ENCODE measurements around the gene KLHL15.
A peak's percentile ranks its signal among the peaks of the same experiment; 100 is the strongest.
"Not testable (repeated sequence)": the region's sequence is repeated elsewhere in the genome, so short reads cannot be mapped to it uniquely, and the experiment has no call there.

The KLHL15 gene, protein sequence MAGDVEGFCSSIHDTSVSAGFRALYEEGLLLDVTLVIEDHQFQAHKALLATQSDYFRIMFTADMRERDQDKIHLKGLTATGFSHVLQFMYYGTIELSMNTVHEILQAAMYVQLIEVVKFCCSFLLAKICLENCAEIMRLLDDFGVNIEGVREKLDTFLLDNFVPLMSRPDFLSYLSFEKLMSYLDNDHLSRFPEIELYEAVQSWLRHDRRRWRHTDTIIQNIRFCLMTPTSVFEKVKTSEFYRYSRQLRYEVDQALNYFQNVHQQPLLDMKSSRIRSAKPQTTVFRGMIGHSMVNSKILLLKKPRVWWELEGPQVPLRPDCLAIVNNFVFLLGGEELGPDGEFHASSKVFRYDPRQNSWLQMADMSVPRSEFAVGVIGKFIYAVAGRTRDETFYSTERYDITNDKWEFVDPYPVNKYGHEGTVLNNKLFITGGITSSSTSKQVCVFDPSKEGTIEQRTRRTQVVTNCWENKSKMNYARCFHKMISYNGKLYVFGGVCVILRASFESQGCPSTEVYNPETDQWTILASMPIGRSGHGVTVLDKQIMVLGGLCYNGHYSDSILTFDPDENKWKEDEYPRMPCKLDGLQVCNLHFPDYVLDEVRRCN

DNA sequence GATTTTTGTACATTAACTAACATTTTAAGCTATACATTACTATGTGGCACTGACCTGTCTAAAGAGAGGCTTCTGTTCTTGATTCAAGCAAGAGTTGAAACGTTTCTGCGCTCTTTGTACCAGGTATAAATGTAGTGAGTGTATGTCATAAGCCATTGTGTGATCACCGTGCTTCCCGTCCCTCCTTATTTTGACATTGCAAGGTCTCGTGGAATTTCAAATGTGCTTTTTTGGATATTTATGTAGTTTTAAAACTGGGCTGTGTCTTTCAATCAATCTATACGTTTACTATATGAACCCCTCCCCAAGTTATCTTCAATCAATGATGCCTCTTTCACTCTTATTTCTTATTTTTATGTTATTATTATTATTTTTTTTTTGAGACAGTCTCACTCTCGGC lies at the start of gene KLHL15:
Gene KLHL15 (minus strand): TSS at position 101 of the 400 bp plus-strand sequence. CDS start 20,493 bp downstream, outside the sequence.
- DNase-seq = no peak

DNA sequence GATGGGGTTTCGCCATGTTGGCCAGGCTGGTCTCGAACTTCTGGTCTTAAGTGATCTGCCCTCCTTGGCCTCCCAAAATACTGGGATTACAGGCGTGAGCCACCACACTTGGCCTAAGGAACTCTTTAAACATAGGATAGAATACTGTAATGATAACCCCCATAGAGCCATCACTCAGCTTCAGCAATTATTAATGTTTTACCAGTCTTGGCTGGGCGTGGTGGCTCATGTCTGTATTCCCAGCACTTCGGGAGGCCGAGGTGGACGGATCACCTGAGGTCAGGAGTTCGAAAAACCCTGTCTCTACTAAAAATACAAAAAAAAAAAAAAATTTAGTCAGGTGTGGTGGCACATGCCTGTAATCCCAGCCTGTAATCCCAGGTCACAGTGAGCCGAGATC lies 42.9 kb upstream of the KLHL15 start:
- no peak for DNase-seq

DNA sequence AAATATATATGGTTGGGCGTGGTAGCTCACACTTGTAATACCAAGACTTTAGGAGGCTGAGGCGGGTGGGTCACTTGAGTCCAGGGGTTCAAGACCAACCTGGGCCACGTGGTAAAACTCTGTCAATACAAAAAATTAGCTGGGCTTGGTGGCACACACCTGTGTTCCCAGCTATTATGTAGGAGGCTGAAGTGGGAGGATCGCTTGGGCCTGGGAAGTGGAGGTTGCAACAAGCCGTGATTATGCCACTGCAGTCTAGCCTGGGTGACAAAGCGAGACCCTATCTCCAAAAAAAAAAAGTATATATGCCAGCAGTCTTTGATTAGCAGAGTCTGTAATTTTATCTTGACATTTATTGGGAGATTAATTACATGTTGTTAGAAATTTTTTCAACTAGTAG lies 36.5 kb upstream of the KLHL15 start:
- no peak for DNase-seq

DNA sequence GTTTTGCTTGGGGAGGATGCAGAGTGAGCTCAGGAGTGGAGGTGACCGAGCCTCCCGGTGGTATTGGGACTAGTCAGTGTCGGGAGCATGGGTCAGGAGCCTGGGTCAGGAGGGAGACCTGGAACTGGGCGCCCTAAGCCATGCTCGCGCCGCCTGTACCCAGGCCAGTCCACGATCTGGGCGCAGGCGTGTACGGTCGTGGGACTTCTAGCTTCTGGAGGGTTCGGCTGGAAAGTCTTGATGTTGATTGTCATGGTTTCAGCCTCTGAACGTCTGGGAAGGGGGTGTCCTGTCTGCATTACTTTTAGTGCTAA lies 28.0 kb upstream of the KLHL15 start:
- no peak for DNase-seq

DNA sequence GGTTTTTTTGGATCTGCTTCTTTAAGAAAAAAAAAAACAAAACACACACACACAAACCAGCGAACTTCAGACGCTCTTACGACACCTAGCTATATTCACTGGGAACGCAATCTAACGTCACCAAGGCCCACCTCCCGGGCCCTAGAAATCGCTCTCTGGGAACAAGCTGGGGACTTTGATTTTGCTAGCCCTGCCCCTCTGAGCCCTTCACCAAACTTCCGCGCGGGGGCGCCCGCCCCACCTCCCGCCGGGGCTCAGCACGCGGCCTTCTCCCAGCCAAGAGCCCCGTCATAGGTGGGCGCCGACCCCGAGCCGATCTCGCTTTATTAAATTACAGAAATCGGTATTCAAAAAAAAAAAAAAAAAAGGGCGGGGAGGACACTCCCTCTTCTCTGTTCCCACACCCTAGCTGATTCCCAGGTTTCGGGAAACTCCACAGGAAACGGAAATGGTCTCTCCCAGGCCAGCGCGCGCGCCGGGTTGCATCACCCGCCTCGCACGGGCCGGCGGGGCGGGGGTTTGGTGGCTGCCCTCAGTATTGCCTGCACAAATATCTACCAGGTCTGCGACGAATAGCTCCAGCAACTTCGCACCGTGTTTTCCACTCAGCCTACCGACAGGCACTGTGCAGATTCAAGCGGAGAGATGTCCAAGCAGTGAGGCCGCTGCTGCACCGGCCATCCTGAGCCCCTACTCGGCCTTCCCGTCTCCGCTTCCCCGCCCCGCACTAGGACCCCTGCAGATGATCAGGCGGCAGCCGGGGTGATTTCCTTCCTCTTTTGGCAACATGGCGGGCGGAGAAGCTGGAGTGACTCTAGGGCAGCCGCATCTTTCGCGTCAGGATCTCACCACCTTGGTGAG lies 27.4 kb upstream of the KLHL15 start, which contains the start of gene EIF2S3:
Gene EIF2S3 (plus strand): TSS at position 775 of the 861 bp plus-strand sequence. CDS start 13 bp downstream, at position 788.
- DNase-seq = peak; percentile 94

DNA sequence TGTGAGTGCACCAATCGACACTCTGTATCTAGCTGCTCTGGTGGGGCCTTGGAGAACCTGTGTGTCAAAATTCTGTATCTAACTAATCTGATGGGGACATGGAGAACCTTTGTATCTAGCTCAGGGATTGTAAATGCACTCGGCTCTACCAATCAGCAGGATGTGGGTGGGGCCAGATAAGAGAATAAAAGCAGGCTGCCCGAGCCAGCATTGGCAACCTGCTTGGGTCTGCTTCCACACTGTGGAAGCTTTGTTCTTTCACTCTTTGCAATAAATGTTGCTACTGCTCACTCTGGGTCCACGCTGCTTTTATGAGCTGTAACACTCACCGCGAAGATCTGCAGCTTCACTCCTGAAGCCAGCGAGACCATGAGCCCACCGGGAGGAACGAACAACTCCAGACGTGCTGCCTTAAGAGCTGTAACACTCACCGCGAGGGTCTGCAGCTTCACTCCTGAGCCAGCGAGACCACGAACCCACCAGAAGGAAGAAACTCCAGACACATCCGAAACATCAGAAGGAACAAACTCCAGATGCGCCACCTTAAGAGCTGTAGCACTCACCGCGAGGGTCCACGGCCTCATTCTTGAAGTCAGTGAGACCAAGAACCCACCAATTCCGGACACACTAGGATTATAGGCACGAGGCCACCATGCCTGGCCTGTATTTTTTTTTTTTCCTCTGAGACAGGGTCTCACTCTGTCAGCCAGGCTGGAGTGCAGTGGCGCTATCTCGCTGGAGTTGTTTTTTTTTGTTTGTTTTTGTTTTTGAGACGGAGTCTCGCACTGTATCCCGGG lies 23.7 kb upstream of the KLHL15 start:
- DNase-seq = peak; percentile 34

DNA sequence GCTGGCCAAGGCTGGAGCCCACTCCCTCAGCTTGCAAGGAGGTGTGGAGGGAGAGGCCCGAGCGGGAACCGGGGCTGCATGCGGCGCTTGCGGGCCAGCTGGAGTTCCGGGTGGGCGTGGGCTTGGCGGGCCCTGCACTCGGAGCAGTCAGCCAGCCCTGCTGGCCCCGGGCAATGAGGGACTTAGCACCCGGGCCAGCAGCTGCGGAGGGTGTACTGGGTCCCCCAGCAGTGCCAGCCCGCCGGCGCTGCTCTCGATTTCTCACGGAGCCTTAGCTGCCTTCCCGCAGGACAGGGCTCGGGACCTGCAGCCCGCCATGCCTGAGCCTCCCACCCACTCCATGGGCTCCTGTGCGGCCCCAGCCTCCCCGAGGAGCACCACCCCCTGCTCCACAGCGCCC lies 22.7 kb upstream of the KLHL15 start:
- DNase-seq = not testable (repeated sequence)

DNA sequence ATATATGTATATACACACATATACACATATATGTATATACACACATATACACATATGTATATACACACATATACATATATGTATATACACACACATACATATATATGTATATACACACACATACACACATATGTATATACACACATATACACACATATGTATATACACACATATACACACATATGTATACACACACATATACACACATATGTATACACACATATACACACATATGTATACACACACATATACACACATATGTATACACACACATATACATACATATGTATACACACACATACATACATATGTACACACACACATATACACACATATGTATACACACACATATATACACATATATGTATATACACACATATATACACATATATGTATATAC lies 19.1 kb upstream of the KLHL15 start:
- DNase-seq = not testable (repeated sequence)

DNA sequence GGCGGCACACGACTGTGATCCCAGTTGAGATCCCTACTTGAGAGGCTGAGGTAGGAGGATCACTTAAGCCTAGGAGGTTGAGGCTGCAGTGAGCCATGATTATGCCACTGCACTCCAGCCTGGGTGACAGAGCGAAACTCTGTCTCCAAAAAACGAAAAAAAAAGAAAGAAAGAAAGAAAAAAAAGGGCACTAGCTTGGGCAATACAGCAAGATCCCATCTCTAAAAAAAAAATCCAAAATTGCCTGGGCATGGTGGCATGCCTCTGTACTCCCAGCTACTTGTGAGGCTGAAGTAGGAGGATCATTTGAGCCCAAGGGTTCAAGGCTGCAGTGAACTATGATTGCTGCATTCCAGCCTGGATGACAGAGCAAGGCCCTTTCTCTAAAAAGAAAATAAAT lies 10.7 kb upstream of the KLHL15 start:
- DNase-seq = no peak

DNA sequence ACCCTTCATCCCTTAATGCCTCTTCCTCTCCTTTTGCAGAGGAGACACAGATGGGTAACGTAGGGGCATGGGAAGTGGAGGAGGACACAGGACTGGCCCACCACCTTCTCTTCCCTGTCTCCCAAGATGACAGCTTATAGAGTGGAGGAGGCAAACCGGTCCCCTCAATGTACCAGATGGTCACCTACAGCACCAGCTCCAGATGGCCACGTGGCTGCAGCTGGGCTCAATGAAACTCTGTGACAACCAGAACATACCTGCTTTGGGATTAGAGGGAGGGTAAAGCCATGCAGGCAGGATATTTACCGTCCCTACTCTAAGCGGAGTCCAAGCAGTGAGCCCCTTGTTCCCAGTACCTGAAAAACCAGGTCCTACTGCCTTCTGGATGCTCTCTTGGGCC lies 7.5 kb upstream of the KLHL15 start:
- DNase-seq = no peak

DNA sequence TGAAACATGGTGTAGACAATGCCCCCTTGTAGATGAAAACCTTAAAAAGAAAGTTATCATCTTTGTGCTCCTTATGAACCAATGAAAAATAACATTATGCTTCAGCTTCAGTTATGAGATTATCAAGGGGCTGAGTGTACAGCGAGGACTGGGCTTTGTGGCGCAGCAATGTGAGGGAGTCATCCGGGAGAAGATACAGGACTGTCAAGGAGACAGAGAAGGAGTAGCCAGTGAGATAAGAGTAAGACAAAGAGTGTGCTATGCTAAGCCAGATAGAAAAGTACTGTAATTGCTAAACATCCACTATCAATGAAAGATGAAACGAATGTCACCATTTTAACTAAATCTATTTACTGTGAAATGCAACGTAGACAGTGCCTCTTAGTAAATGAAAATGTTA lies 3.6 kb upstream of the KLHL15 start:
- DNase-seq = peak; percentile 52

DNA sequence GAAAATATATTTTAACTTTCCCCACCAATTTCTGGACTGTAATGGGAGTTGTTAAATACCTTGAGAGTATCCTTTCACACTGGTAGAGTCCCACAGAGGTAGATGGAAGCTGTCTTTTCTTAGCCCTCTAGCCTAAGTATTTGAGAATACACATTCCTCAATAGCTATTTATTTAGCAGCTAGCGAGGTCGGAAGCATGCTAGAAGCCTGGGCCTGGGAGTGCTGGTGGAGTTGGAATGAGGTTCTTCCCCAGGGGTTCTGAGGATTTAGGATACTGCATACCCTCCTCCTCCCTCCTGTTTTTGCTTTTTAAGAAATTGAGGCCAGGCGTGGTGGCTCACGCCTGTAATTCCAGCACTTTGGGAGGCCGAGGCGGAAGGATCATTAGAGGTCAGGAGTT lies 999 bp upstream of the KLHL15 start:
- DNase-seq = no peak

DNA sequence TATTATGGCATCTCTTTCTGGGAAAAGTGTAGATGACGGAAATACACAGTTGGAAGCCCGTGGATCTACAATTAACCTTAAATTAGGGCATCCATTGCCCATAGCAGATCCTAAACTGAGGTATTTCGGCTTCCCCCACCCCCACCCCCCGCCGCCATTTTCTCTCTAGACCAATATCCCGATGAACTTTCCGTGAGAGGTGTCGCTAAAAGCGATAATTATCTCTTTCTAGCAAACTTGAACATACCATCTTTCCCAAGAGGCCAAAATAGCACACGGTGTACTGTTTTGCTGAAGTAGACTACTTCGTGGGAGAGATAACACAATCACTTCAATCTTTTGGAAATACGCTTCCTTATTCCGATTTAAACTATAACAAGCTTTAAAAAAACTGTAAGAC lies 554 bp downstream of the KLHL15 start:
- peak; percentile 58 for DNase-seq

DNA sequence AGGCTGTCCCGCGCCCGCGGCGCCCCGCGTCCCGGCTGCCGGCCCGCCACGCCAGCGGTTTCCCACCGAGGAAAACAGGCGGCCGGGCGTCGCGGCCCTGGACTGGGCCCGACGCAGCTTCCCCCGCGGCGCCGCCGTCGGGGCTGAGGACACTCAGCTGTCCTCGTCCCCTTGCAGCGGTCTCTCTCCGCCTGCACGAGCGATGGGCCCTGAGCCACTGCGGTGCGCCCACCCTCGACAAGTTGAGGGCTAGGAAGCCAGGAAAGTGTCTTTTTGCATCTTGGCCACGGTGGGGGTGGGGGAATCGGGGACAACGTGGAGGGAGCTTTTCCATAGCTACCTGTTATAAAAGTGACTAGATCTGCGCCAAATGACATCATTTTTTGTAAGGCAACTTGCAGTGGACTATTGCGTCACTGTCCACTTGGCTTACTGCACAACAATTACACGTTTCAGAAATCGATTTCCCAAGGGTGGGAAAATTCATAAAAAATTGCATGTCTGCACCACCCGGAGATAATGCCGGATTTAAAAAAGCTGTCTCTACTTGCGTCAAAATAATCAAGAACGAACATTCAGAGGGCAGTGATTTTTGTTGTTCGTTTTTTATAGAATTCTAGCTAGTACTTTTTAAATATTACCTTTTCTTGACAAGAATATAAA lies 1.1 kb downstream of the KLHL15 start:
- peak; percentile 69 for DNase-seq

DNA sequence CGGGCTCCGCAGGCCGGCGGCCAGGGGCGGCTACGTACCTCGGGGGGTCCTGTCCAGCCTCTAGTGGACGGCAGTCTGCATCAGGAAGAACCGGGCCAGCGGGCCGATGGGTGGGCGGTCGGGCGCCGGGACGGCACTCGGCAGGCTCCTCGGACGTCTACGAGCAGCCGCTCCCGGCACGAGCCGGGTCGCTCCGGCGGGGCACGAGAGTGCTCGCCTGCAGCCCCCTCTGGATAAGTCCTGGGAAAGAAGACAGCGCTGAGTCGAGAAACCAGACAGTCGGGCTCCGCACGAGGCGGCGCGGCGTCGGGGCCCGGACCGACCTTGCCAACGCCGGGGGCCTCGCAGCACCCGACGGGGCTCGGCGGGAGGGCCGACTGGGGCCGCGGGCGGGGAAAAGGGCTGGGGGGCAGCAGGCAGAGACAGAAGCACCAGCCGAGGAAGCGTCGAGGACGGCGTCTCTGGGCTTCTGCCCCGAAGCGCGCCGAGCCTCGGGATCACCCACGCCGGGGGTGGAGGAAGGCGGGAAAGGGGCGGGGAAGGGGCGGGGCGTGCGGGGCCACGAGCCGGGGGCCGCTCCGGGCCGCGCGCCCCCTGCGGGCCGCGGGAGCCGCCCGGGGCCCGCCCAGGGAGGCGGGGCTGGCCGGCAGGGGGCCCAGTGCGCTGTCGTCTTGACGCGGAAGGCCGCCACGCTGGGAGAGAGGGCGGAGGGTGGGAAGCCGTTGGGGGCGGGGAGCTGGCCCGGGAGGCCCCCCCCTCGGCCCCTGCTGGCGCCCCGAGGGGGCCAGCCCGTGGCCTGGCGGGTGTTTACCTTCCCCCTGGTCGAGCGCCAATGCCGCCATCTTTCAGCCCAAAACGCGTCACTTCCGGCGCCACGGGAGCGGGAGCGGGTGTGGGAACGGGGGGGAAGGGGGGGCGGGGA lies 1.9 kb downstream of the KLHL15 start:
- peak; percentile 94 for DNase-seq

DNA sequence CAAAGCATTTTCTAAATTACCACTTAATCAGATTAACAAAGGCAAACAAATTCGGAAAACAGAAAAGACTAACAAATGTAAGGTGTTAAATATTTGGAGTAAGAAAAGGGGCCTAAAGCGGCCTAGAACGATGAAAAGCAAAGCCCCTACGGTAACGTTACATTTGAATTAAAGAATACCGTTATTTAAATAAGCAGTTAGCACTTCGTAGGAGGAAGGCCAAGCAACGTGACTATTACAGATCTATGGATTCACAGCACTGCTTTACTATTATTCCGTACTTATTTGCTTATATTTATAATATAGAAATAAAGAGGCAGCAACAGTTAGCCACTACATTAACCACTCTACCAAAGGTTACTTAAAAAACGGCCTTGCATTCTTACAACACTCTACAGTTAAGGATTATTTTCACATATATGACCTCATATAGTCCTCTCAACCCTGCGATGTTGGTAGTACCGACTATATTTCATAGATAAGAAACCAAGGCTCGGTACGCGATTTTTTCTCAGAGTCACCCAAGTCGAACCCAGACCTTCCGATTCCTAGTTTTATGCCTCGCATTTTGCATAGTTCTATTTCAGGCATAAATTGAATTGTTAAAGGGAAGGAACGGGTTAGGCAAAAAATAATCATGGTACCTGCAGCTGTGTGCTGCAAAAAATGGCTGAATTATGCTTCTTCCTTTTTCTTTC lies 2.9 kb downstream of the KLHL15 start:
- DNase-seq = peak; percentile 64

DNA sequence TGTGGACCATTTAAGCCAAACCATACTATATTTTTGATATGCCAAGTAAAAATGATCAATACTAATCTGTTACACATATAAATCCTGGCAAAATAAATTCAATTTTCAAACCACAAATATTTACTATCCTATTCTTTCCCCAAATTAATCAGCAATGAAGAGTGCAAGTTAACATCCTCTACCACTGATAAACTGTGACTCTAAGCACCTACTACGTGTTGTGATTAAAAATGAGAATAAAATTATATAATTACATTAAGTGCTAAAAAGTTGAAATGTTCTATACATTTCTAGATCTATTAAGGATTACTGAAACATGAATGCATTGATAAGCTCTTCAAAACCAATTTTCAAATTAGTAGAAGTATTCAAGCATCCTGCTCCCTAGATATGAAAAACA lies 3.4 kb downstream of the KLHL15 start:
- no peak for DNase-seq

DNA sequence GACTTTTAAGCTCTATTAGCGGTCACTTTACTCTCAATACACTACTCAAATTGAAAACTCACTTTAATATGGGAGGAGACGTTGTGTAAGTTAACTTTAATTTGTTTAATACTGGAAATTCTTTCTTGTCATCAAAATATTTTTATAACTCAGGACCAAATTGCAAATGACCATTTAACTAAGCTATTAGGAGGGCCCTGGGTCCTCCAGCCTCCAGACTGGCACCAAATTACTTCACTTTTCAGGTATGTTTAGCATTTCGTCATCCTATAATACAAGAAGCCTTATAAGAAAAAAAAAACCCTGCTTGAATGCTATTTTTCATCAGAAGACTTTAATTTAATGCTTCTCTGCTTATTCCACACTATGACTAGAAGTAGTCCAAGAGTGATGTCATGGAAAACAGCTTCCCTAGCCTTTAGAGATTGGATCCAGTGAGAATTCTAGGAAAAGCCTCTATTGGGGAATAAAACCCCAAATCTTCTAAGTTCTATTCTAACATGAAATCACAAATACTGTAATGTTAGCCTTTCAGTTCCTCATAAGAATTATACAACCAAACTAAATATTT lies 6.6 kb downstream of the KLHL15 start:
- no peak for DNase-seq

DNA sequence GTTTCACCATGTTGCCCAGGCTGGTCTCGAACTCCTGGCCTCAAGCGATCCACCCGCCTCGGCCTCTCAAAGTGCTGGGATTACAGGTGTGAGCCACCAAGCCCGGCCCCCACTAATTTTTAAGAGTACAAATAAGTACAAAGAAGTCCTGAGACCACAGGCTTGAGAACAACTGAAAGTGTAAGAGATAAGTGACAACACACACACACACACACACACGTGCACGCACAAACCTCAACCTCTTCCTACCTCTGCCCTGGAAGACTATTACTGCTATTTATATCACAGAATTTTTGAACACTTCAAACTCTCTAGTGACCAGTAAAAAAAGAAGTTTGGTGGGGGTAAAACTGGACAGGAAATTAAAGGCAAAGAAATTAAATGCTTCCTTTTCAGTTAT lies 7.5 kb downstream of the KLHL15 start:
- peak; percentile 5 for DNase-seq

DNA sequence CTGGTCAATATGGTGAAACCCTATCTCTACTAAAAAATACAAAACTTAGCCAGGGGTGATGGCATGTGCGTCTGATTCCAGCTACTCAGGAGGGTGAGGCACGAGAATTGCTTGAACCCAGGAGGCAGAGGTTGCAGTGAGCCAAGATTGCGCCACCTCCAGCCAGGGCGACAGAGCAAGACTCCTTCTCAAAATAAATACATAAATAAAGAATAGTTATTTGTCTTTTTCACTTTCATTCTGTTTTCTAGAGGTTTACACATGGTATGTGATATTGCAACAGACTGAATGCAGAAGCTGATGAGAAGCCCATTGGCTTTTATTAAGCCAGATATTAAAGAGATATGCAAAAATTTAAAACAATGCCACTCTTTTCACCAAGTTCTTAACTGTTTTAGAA lies 8.2 kb downstream of the KLHL15 start:
- no peak for DNase-seq

All from OCI-M1 (cell line).